Ovary (tissue), 3 donors: Measurements from ENCODE around the gene BCL6B.

ENCODE experiments used
- CTCF ChIP-seq, 3 donors: fragments of 450-650 bp in 2 of 3; fragments of 200-600 bp in 1 of 3; IDR thresholded peaks; one replicate each; pipeline versions ENCODE4 v1.5.1 to v1.8.0; 2016 to 2022; ENCODE audit warnings: antibody characterized with exemption in 3 of 3, mild to moderate bottlenecking in 1 of 3
- EP300 ChIP-seq: sonication (generic); formaldehyde crosslinking; IDR thresholded peaks from one replicate; pipeline ENCODE4 v1.6.1; 2017; ENCODE audit warnings: antibody characterized with exemption
- POLR2A ChIP-seq: fragments of 450-650 bp; IDR thresholded peaks from one replicate; pipeline ENCODE4 v1.6.1; 2017; ENCODE audit warnings: antibody characterized with exemption, mild to moderate bottlenecking, moderate library complexity
- donor health status: DM: no; HTN: no; CAD: no.

- TF ChIP-seq CTCF (IDR thresholded peaks at IDR 0.05): no peak
- TF ChIP-seq POLR2A: no peak
- TF ChIP-seq EP300: no peak
These were observed 41.4 kb downstream of the BCL6B start for GRCh38 chr17:7064261-7064660.
